OCI-LY1 (cell line): ENCODE measurements around the gene CRB2.

Experiments used
- H2AFZ ChIP-seq: fragments of 200-600 bp; sonication (generic), shearing (Covaris generic); 2 replicates; pipeline ENCODE4 v1.6.0; 2014; ENCODE audit warnings: antibody characterized with exemption, mild to moderate bottlenecking, low read length
- H3F3A ChIP-seq: fragments of 200-600 bp; sonication (generic), shearing (Covaris generic); 2 replicates; pipeline ENCODE4 v1.6.0; 2014; ENCODE audit warnings: mild to moderate bottlenecking, antibody characterized with exemption, low read length, moderate library complexity; ENCODE audit not compliant: insufficient read depth
- H3K27ac ChIP-seq: fragments of 200-600 bp; sonication (generic); 2 replicates; pipeline ENCODE4 v1.5.1; 2014; ENCODE audit warnings: low read length, mixed run types, mild to moderate bottlenecking, low read depth; ENCODE audit not compliant: poor library complexity, severe bottlenecking
- H3K27me3 ChIP-seq: fragments of 200-600 bp; sonication (generic); 2 replicates; pipeline ENCODE4 v1.6.0; 2014; ENCODE audit warnings: antibody characterized with exemption, mild to moderate bottlenecking, low read length, moderate library complexity; ENCODE audit not compliant: insufficient read depth
- H3K36me3 ChIP-seq: fragments of 200-600 bp; sonication (generic); 2 replicates; pipeline ENCODE4 v1.6.1; 2014; ENCODE audit warnings: mild to moderate bottlenecking, antibody characterized with exemption, low read length, moderate library complexity, mixed read lengths; ENCODE audit not compliant: insufficient read depth
- H3K4me1 ChIP-seq: fragments of 200-600 bp; sonication (generic); 2 replicates; pipeline ENCODE4 v1.5.1; 2014; ENCODE audit warnings: mild to moderate bottlenecking, low read length, moderate library complexity; ENCODE audit not compliant: insufficient read depth, severe bottlenecking
- H3K4me2 ChIP-seq: fragments of 200-600 bp; sonication (generic), shearing (Covaris generic); 2 replicates; pipeline ENCODE4 v1.6.1; 2014; ENCODE audit warnings: low read length
- H3K4me3 ChIP-seq: fragments of 200-600 bp; sonication (generic); 2 replicates; pipeline ENCODE4 v1.5.1; 2014; ENCODE audit warnings: low read length, low read depth, mild to moderate bottlenecking, mixed read lengths; ENCODE audit not compliant: poor library complexity, severe bottlenecking
- H3K79me2 ChIP-seq: fragments of 200-600 bp; shearing (Covaris generic); 2 replicates; pipeline ENCODE4 v1.6.1; 2016; ENCODE audit warnings: mixed run types, low read length, mixed read lengths; ENCODE audit not compliant: insufficient read depth
- H3K9ac ChIP-seq: fragments of 200-600 bp; sonication (generic), shearing (Covaris generic); 2 replicates; pipeline ENCODE4 v1.6.1; 2014; ENCODE audit warnings: mild to moderate bottlenecking, low read length, mixed read lengths
- H3K9me2 ChIP-seq: fragments of 200-600 bp; sonication (generic), shearing (Covaris generic); 2 replicates; pipeline ENCODE4 v1.6.1; 2014; ENCODE audit warnings: low read depth, mild to moderate bottlenecking, low read length, mixed read lengths
- H3K9me3 ChIP-seq: fragments of 200-600 bp; shearing (Covaris generic); 2 replicates; pipeline ENCODE4 v1.6.1; 2014; ENCODE audit warnings: low read length, mixed read lengths
- H4K20me1 ChIP-seq: fragments of 200-600 bp; sonication (generic), shearing (Covaris generic); 2 replicates; pipeline ENCODE4 v1.6.0; 2016; ENCODE audit warnings: mild to moderate bottlenecking, low read length; ENCODE audit not compliant: insufficient read depth
- EZH2 ChIP-seq: fragments of 200-600 bp; sonication (generic), shearing (Covaris generic); IDR thresholded peaks from 2 replicates; pipeline ENCODE4 v1.8.0; 2017; ENCODE audit warnings: borderline replicate concordance, mixed run types, mild to moderate bottlenecking, antibody characterized with exemption, low read length, moderate library complexity, mixed read lengths
- TF ChIP-seq, protein P1 (sequence below): fragments of 200-600 bp; sonication (generic), shearing (Covaris generic); IDR thresholded peaks from 2 replicates; pipeline ENCODE4 v1.5.1; 2017; ENCODE audit warnings: mild to moderate bottlenecking, antibody characterized with exemption, low read length, moderate library complexity, mixed read lengths

Gene CRB2

GRCh38 chr9:123424131-123424530, 68.1 kb downstream of the CRB2 start:
- no peaks in the 10 kb centered on the region for H3K9me3 ChIP-seq
- H3K9ac ChIP-seq = no peak overlapping the region
- H3K9me2 ChIP-seq = no peaks in the 10 kb centered on the region
- H3F3A ChIP-seq = no peaks in the 10 kb centered on the region
- no peak overlapping the region for H3K4me2 ChIP-seq
- no peaks in the 10 kb centered on the region for H3K27me3 ChIP-seq
- no peak for TF ChIP-seq EZH2
- TF ChIP-seq, protein P1, sequence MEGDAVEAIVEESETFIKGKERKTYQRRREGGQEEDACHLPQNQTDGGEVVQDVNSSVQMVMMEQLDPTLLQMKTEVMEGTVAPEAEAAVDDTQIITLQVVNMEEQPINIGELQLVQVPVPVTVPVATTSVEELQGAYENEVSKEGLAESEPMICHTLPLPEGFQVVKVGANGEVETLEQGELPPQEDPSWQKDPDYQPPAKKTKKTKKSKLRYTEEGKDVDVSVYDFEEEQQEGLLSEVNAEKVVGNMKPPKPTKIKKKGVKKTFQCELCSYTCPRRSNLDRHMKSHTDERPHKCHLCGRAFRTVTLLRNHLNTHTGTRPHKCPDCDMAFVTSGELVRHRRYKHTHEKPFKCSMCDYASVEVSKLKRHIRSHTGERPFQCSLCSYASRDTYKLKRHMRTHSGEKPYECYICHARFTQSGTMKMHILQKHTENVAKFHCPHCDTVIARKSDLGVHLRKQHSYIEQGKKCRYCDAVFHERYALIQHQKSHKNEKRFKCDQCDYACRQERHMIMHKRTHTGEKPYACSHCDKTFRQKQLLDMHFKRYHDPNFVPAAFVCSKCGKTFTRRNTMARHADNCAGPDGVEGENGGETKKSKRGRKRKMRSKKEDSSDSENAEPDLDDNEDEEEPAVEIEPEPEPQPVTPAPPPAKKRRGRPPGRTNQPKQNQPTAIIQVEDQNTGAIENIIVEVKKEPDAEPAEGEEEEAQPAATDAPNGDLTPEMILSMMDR = no peak
- H3K27ac ChIP-seq = no peak overlapping the region
- peaks cover 11% of the 10 kb centered on the region for H3K4me1 ChIP-seq
- no peak overlapping the region for H2AFZ ChIP-seq
- H3K36me3 ChIP-seq = no peaks in the 10 kb centered on the region; the same call in 1 of the 2 replicates
- no peaks in the 10 kb centered on the region for H3K79me2 ChIP-seq
- no peak overlapping the region for H3K4me3 ChIP-seq
- H4K20me1 ChIP-seq = no peaks in the 10 kb centered on the region

GRCh38 chr9:123424552-123425225, 68.7 kb downstream of the CRB2 start:
- Histone ChIP-seq H3K79me2 (no peaks in the 10 kb centered on the region), H3F3A (no peaks in the 10 kb centered on the region), H3K27me3 (no peaks in the 10 kb centered on the region), H3K4me3 (no peak overlapping the region), H3K27ac (no peak overlapping the region), H3K36me3 (no peaks in the 10 kb centered on the region; the same call in 1 of the 2 replicates), H4K20me1 (no peaks in the 10 kb centered on the region), H3K9me2 (no peaks in the 10 kb centered on the region), H2AFZ (no peak overlapping the region), H3K4me2 (no peak overlapping the region), H3K4me1 (peaks cover 11% of the 10 kb centered on the region), H3K9ac (no peak overlapping the region), H3K9me3 (no peaks in the 10 kb centered on the region)
- TF ChIP-seq, protein P1 = no peak
- no peak for TF ChIP-seq EZH2

DNA sequence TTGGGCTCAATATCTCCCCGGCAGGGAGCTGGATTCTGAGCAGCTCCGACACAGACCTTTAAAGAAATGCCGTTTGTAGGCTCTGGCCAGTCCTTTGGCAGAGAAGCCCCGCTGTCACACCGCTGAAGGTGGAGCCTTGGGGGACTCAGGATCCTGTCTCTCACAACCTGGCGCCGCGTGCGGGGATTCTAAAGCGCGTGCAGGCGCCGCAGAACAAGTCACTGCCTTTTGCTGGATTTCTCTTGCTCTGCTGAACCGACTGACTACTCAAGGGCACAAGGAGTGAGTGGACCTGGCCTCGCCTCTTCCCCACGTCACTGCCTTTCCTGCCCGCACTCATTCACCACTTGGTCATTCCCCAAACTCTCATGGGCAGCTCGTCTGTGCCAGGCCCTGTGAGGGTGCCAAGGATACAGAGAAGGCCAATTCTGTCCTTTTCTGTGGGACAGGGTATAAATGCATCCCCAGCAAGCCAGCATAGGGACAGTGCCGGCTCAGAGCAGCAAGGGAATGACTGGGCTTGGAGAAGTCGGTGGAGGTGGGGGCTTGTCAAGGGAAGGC, 69.3 kb downstream of the CRB2 start:
- Histone ChIP-seq H3K27me3 (no peaks in the 10 kb centered on the region), H3K9ac (no peak overlapping the region), H3K9me3 (no peaks in the 10 kb centered on the region), H3K4me2 (no peak overlapping the region), H3K36me3 (no peaks in the 10 kb centered on the region; the same call in 1 of the 2 replicates), H3K4me3 (no peak overlapping the region), H4K20me1 (no peaks in the 10 kb centered on the region), H2AFZ (no peak overlapping the region), H3K79me2 (no peaks in the 10 kb centered on the region), H3K4me1 (peaks cover 11% of the 10 kb centered on the region), H3F3A (no peaks in the 10 kb centered on the region), H3K9me2 (no peaks in the 10 kb centered on the region), H3K27ac (no peak overlapping the region)
- no peak for TF ChIP-seq EZH2
- TF ChIP-seq, protein P1 = no peak
